ENCODE measurements around the gene CELSR1. TPM values are rescaled to one million over a fixed set of nuclear protein-coding genes. Genes with fewer than 3 reads are reported as not detected.

CELSR1 gene
- total RNA-seq, 1 experiment from 2014 or later, result 33.2 TPM

DNA sequence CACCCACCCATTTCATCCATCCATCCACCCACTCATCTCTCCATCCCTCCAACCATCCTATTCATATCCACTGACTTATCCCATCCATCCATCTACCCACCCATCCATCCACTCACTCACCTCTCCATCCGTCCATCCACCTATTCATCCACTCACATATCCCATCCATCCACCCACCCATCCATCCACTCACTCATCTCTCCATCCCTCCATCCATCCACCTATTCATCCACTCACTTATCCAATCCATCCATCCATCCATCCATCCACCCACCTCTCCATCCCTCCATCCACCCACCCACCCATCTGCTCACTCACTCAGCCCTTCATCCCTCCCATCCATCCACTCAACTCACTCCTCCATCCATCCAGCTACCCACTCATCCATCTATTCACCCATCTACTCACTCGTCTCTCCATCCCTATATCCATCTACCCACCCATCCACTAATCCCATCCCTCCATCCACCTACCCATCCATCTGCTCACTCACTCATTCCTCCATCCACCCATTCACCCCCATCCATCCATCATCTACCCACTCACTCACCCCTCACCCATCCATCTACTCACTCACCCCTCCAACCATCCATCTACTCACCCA, 165.7 kb downstream of the CELSR1 start:
- Mint-ChIP-seq H3K4me1 (ENCODE audit: low read depth, unreplicated experiment) (peaks cover 34% of the 10 kb centered on the region), H3K9me3 (ENCODE audit: unreplicated experiment) (peaks cover 12% of the 10 kb centered on the region), H3K27me3 (ENCODE audit: insufficient read depth, unreplicated experiment) (no peaks in the 10 kb centered on the region), H3K27ac (ENCODE audit: unreplicated experiment) (peak overlapping the region; percentile 85), H3K36me3 (ENCODE audit: insufficient read depth, unreplicated experiment) (peaks cover 78% of the 10 kb centered on the region), H3K4me3 (ENCODE audit: unreplicated experiment) (peak overlapping the region; percentile 19)
- no peak for DNase-seq
- Histone ChIP-seq H3K27me3 (replicated peaks; ENCODE audit: control insufficient read depth, insufficient read depth, low read length) (no peaks in the 10 kb centered on the region), H3K36me3 (ENCODE audit: control insufficient read depth, insufficient read depth, low read length) (no peaks in the 10 kb centered on the region), H3K4me1 (peaks cover 23% of the 10 kb centered on the region), H3K9me3 (peaks cover 13% of the 10 kb centered on the region), H3K4me3 (ENCODE audit: low read depth, low read length) (no peak overlapping the region)
- BruUV-seq (replicated peaks), result no TSS peak
- POLR2A ChIA-PET, result no interaction called here
- TF ChIP-seq, protein P1, sequence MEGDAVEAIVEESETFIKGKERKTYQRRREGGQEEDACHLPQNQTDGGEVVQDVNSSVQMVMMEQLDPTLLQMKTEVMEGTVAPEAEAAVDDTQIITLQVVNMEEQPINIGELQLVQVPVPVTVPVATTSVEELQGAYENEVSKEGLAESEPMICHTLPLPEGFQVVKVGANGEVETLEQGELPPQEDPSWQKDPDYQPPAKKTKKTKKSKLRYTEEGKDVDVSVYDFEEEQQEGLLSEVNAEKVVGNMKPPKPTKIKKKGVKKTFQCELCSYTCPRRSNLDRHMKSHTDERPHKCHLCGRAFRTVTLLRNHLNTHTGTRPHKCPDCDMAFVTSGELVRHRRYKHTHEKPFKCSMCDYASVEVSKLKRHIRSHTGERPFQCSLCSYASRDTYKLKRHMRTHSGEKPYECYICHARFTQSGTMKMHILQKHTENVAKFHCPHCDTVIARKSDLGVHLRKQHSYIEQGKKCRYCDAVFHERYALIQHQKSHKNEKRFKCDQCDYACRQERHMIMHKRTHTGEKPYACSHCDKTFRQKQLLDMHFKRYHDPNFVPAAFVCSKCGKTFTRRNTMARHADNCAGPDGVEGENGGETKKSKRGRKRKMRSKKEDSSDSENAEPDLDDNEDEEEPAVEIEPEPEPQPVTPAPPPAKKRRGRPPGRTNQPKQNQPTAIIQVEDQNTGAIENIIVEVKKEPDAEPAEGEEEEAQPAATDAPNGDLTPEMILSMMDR (IDR thresholded peaks at IDR 0.05; ENCODE audit: insufficient read depth in 1 of 2, low read depth in 1 of 2, low read length in 1 of 2, severe bottlenecking in 1 of 2, unreplicated experiment in 1 of 2), result no peak
- intact Hi-C loops (cut with micrococcal nuclease; ENCODE audit: unreplicated experiment), result no loop called here
- CTCF ChIA-PET, result interaction anchor here (0.6 kb wide), 1 partner anchor 256 kb away, joined by 4 read pairs; no protein-coding TSS in a partner anchor

DNA sequence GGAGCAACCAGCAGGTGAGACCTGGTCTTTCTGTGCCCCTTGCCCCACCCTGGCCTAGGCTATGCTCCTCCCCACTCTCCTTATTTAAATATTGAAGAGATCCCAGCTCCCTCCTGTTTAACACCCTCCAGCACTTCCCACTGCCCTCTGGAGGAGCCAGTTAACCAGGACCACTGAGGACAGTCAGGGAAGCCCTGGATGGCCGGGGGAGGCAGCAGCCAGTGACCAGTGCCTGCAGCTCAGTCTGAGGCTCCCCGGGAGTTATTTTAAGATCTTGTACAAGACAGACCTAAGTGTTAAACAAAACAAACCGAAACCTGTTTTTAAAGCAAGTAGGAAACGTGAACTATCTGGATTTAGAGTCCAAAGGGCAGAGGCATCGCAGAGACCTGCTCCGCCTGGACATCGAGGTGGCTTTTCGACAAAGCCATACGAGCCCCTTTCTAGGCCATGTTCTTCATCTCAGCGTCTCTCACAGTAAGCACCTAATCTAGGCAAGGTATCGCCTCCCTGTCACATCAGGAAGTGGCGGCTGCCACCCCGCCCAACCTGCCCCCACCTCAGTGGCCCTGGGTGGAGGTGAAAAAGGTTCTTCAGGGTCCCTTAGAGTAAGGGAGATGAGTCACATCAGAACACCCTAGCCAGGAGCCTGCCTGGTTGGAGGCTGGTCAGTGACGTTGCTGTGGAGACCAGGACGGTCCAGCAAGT, 166.7 kb downstream of the CELSR1 start:
- ChIA-PET POLR2A (no interaction called here), CTCF (interaction anchor here (0.6 to 1.9 kb wide), 5 partner anchors 14 to 194 kb away, joined by 3 to 6 read pairs (median 4); no protein-coding TSS in a partner anchor)
- peak; percentile 74 to 78 for DNase-seq
- Mint-ChIP-seq H3K4me3 (ENCODE audit: unreplicated experiment) (peak overlapping the region; percentile 62), H3K27me3 (ENCODE audit: insufficient read depth, unreplicated experiment) (no peaks in the 10 kb centered on the region), H3K27ac (ENCODE audit: unreplicated experiment) (peak overlapping the region; percentile 85), H3K36me3 (ENCODE audit: insufficient read depth, unreplicated experiment) (peaks cover 70% of the 10 kb centered on the region), H3K4me1 (ENCODE audit: low read depth, unreplicated experiment) (peaks cover 31% of the 10 kb centered on the region), H3K9me3 (ENCODE audit: unreplicated experiment) (peaks cover 3% of the 10 kb centered on the region)
- Histone ChIP-seq H3K27me3 (replicated peaks; ENCODE audit: control insufficient read depth, insufficient read depth, low read length) (no peaks in the 10 kb centered on the region), H3K4me3 (ENCODE audit: low read depth, low read length) (no peak overlapping the region), H3K36me3 (ENCODE audit: control insufficient read depth, insufficient read depth, low read length) (no peaks in the 10 kb centered on the region), H3K9me3 (peaks cover 3% of the 10 kb centered on the region), H3K4me1 (peaks cover 23% of the 10 kb centered on the region)
- TF ChIP-seq, protein P1 (IDR thresholded peaks at IDR 0.05; ENCODE audit: insufficient read depth in 1 of 2, low read depth in 1 of 2, low read length in 1 of 2, severe bottlenecking in 1 of 2, unreplicated experiment in 1 of 2), result peak in 1 of 2 experiments; percentile 28
- BruUV-seq (replicated peaks), result TSS peak; percentile 98
- intact Hi-C loops (cut with micrococcal nuclease; ENCODE audit: unreplicated experiment), result loop anchor here (1.0 kb wide), 1 partner anchor 8 kb away; no protein-coding TSS in a partner anchor

DNA sequence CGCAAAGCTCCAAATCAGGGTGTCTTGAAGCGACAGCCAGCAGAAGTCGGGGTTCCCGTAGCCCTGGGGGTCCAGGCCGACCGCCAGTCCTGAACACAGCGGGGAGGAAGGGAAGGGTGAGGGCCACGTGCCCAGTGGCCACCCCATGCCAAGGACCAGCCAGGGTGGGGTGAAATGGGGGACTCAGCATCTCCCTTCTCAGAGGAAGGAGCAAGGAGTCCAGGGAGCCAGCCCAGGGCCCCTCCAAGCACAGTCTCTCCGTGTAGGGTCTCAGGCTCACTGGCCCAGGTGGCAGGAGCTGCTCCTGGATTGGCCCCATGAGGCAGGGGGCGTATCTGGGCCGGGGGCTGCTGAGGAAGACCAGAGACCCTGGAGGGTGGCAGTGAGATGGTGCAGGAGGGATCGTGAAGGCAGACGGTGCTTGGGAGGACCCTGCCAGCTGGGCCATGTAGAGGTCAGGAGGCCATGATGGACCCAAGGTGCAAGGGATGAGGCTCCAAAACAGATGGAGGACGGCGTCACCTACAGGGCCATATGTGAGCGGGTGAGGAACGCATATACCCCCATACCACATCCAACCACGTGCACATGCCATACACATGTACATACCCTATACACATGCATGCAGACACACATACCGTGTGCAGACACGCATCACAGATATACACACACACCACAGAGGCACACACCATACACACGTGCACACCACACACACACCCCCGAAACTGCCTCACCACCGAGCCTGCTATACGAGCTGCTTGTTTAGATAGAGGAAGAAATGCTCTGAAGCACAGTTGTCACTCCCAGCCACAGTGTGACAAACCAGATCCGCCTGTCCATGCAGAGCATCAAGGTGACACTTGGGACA, 167.5 kb downstream of the CELSR1 start:
- peaks cover 23% of the 10 kb centered on the region for H3K4me1 ChIP-seq
- Mint-ChIP-seq H3K27me3 (ENCODE audit: insufficient read depth, unreplicated experiment) (no peaks in the 10 kb centered on the region), H3K4me1 (ENCODE audit: low read depth, unreplicated experiment) (peaks cover 26% of the 10 kb centered on the region), H3K4me3 (ENCODE audit: unreplicated experiment) (peak overlapping the region; percentile 62), H3K9me3 (ENCODE audit: unreplicated experiment) (no peaks in the 10 kb centered on the region), H3K27ac (ENCODE audit: unreplicated experiment) (peak overlapping the region; percentile 85), H3K36me3 (ENCODE audit: insufficient read depth, unreplicated experiment) (peaks cover 62% of the 10 kb centered on the region)
- no peak overlapping the region for H3K4me3 ChIP-seq (ENCODE audit: low read depth, low read length)
- no TSS peak for BruUV-seq (replicated peaks)
- intact Hi-C loops (cut with micrococcal nuclease; ENCODE audit: unreplicated experiment), result loop anchor here (1.0 kb wide), 1 partner anchor 8 kb away; no protein-coding TSS in a partner anchor
- no peaks in the 10 kb centered on the region for H3K9me3 ChIP-seq
- ChIA-PET CTCF (interaction anchor here (0.5 to 1.9 kb wide), 6 partner anchors 14 to 224 kb away, joined by 3 to 6 read pairs (median 4); no protein-coding TSS in a partner anchor), POLR2A (no interaction called here)
- no peaks in the 10 kb centered on the region for H3K27me3 ChIP-seq (replicated peaks; ENCODE audit: control insufficient read depth, insufficient read depth, low read length)
- TF ChIP-seq, protein P1 (IDR thresholded peaks at IDR 0.05; ENCODE audit: insufficient read depth in 1 of 2, low read depth in 1 of 2, low read length in 1 of 2, severe bottlenecking in 1 of 2, unreplicated experiment in 1 of 2), result no peak
- no peaks in the 10 kb centered on the region for H3K36me3 ChIP-seq (ENCODE audit: control insufficient read depth, insufficient read depth, low read length)
- DNase-seq, result no peak
